Fibroblast of lung (primary cell): ENCODE results near the gene MYL3. TPM values are rescaled to one million over a fixed set of nuclear protein-coding genes. Genes with fewer than 3 reads are reported as not detected.

Source experiments
- DNase-seq, 2 donors: peaks; one replicate each; pipeline versions ENCODE4 v3.0.0 to v3.0.0-alpha.2; 2010; ENCODE audit warnings: low read depth in 2 of 2
- H2AFZ ChIP-seq: 2 replicates; pipeline ENCODE4 v1.5.1; 2012; ENCODE audit warnings: low read length, control low read depth, inconsistent platforms
- H3K27ac ChIP-seq: 2 replicates; pipeline ENCODE4 v1.5.1; 2011; ENCODE audit warnings: low read length, control low read depth; ENCODE audit not compliant: insufficient read depth
- H3K27me3 ChIP-seq: 2 replicates; pipeline ENCODE4 v1.5.1; 2011; ENCODE audit warnings: mild to moderate bottlenecking, low read length; ENCODE audit not compliant: control insufficient read depth, insufficient read depth
- H3K36me3 ChIP-seq: 2 replicates; pipeline ENCODE4 v1.5.1; 2011; ENCODE audit warnings: low read length; ENCODE audit not compliant: control insufficient read depth, insufficient read depth
- H3K4me1 ChIP-seq: 2 replicates; pipeline ENCODE4 v1.5.1; 2011; ENCODE audit warnings: low read length; ENCODE audit not compliant: control insufficient read depth, insufficient read depth; ENCODE audit errors: extremely low read depth
- H3K4me2 ChIP-seq: 2 replicates; pipeline ENCODE4 v1.5.1; 2011; ENCODE audit warnings: low read length, control low read depth; ENCODE audit not compliant: insufficient read depth; ENCODE audit errors: extremely low read depth
- H3K4me3 ChIP-seq, 4 experiments: fragments of 200-600 bp in 1 of 4; sonication (generic) in 1 of 4; replicated peaks in 1 of 4; 2 replicates each; pipeline ENCODE4 v1.5.1; 2011 to 2016; ENCODE audit warnings: low read length in 4 of 4, low read depth in 3 of 4, mild to moderate bottlenecking in 3 of 4, control low read depth in 2 of 4, inconsistent platforms in 1 of 4, mixed read lengths in 1 of 4; ENCODE audit not compliant: insufficient read depth in 1 of 4; ENCODE audit errors: control extremely low read depth in 1 of 4
- H3K79me2 ChIP-seq: 2 replicates; pipeline ENCODE4 v1.5.1; 2012; ENCODE audit warnings: mild to moderate bottlenecking, low read length, inconsistent platforms; ENCODE audit not compliant: control insufficient read depth, insufficient read depth
- H3K9ac ChIP-seq: 2 replicates; pipeline ENCODE4 v1.5.1; 2011; ENCODE audit warnings: mild to moderate bottlenecking, low read length, control low read depth; ENCODE audit not compliant: insufficient read depth
- H3K9me3 ChIP-seq: 2 replicates; pipeline ENCODE4 v1.5.1; 2012; ENCODE audit warnings: low read depth, low read length; ENCODE audit not compliant: control insufficient read depth, insufficient read depth
- H4K20me1 ChIP-seq: 2 replicates; pipeline ENCODE4 v1.5.1; 2011; ENCODE audit warnings: low read length; ENCODE audit not compliant: control insufficient read depth, insufficient read depth; ENCODE audit errors: extremely low read depth
- EZH2 ChIP-seq: IDR thresholded peaks from 2 replicates; pipeline ENCODE4 v1.5.1; 2012; ENCODE audit warnings: low read length, control low read depth, mild to moderate bottlenecking; ENCODE audit errors: missing control alignments
- polyA plus RNA-seq, 2 donors: library from polyadenylated mRNA; depleted of rRNA in 1 of 2; stranded (reverse) in 1 of 2; unstranded in 1 of 2; fragments of >200 nt; gene quantifications; 2 replicates each; pipeline ENCODE4 v1.2.1, GENCODE V29; 2011 to 2012; ENCODE audit warnings: missing spikeins in 1 of 2
- total RNA-seq: library from RNA; depleted of rRNA; stranded (reverse); fragments of >200 nt; gene quantifications from 2 replicates; pipeline ENCODE4 v1.2.1, GENCODE V29; 2014
- TF ChIP-seq, protein P1 (sequence below), 2 donors: IDR thresholded peaks in 1 of 2; conservative IDR thresholded peaks in 1 of 2; 1 replicate in 1 of 2; 2 replicates in 1 of 2; pipeline ENCODE4 v1.5.1; 2011 to 2012; ENCODE audit warnings: low read length in 2 of 2, control low read depth in 1 of 2, inconsistent platforms in 1 of 2, low read depth in 1 of 2, mild to moderate bottlenecking in 1 of 2

Gene MYL3
- total and polyA plus RNA-seq, 2 donors (not counting 1 experiment from before 2014, with no cell fraction given): 0.50 to 0.67 TPM

- no peak for DNase-seq
Measured at GRCh38 chr3:46869440-46869839, 6.2 kb upstream of the MYL3 start.

DNA sequence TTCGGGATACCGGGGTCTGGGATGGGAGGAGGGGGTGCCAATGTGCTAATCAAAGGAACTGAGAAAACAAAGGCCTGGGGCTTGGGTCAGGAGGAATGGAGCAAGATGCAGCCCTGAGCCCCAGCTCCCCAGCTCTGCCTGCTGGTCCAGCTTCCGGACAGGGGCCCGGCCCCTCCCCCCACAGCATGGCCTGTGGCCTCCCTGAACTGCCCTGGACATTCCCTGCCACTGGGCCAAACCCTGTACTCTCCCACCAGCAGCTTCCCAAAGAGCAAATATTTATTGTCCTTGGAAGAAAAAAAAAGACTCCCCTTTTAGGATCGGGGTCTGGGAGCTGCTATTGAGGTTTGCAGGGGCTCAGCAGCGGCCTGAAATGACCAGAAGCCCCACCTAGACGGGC, 5.7 kb upstream of the MYL3 start:
- H3K9me3 ChIP-seq: no peaks in the 10 kb centered on the region
- no peaks in the 10 kb centered on the region for H3K36me3 ChIP-seq
- no peaks in the 10 kb centered on the region for H3K79me2 ChIP-seq
- H3K4me1 ChIP-seq: peaks cover 3% of the 10 kb centered on the region
- no peak overlapping the region for H3K9ac ChIP-seq
- no peak for DNase-seq
- no peak overlapping the region for H2AFZ ChIP-seq
- peaks cover 39% of the 10 kb centered on the region for H3K27me3 ChIP-seq
- no peak overlapping the region for H3K4me2 ChIP-seq
- H4K20me1 ChIP-seq: no peaks in the 10 kb centered on the region
- TF ChIP-seq, protein P1, sequence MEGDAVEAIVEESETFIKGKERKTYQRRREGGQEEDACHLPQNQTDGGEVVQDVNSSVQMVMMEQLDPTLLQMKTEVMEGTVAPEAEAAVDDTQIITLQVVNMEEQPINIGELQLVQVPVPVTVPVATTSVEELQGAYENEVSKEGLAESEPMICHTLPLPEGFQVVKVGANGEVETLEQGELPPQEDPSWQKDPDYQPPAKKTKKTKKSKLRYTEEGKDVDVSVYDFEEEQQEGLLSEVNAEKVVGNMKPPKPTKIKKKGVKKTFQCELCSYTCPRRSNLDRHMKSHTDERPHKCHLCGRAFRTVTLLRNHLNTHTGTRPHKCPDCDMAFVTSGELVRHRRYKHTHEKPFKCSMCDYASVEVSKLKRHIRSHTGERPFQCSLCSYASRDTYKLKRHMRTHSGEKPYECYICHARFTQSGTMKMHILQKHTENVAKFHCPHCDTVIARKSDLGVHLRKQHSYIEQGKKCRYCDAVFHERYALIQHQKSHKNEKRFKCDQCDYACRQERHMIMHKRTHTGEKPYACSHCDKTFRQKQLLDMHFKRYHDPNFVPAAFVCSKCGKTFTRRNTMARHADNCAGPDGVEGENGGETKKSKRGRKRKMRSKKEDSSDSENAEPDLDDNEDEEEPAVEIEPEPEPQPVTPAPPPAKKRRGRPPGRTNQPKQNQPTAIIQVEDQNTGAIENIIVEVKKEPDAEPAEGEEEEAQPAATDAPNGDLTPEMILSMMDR (conservative IDR thresholded peaks at IDR 0.05 in 1 of 2, IDR thresholded peaks at IDR 0.05 in 1 of 2; ENCODE audit: low read depth in 1 of 2, low read length in 2 of 2): no peak
- no peak for TF ChIP-seq EZH2
- no peak overlapping the region for H3K4me3 ChIP-seq
- no peak overlapping the region for H3K27ac ChIP-seq

More at GRCh38 chr3:46869440-46869839, 6.2 kb upstream of the MYL3 start:
- H3K4me1 ChIP-seq: peaks cover 3% of the 10 kb centered on the region
- no peaks in the 10 kb centered on the region for H4K20me1 ChIP-seq
- TF ChIP-seq, protein P1 (conservative IDR thresholded peaks at IDR 0.05 in 1 of 2, IDR thresholded peaks at IDR 0.05 in 1 of 2; ENCODE audit: low read depth in 1 of 2, low read length in 2 of 2): no peak
- no peak for TF ChIP-seq EZH2
- no peak overlapping the region for H3K27ac ChIP-seq
- no peaks in the 10 kb centered on the region for H3K9me3 ChIP-seq
- no peak overlapping the region for H3K9ac ChIP-seq
- no peaks in the 10 kb centered on the region for H3K79me2 ChIP-seq
- no peak overlapping the region for H2AFZ ChIP-seq
- no peak overlapping the region for H3K4me3 ChIP-seq
- H3K27me3 ChIP-seq: peaks cover 36% of the 10 kb centered on the region
- H3K4me2 ChIP-seq: no peak overlapping the region
- no peaks in the 10 kb centered on the region for H3K36me3 ChIP-seq

DNA sequence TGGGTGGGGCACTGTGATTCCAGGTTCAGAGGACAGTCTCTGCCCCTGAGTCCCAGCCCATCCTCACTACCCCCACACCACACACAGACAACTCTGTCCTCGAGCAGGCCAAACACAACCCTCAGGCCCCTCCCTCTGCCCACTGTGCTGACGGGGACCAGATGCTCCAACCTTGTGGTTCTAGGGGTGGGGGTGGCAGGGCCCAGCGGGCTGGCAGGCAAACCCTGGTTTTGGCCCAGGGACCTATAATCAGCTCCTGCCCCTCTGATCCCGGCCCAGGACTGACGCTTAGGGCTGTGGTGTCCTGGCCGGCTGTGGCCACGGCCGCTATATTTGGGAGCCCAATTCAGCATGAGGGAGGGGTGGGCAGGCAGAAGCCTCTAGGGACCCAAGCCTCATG, 5.0 kb upstream of the MYL3 start:
- H3K9me3 ChIP-seq: no peaks in the 10 kb centered on the region
- peaks cover 35% of the 10 kb centered on the region for H3K27me3 ChIP-seq
- no peak overlapping the region for H2AFZ ChIP-seq
- TF ChIP-seq, protein P1 (conservative IDR thresholded peaks at IDR 0.05 in 1 of 2, IDR thresholded peaks at IDR 0.05 in 1 of 2; ENCODE audit: low read depth in 1 of 2, low read length in 2 of 2): no peak
- TF ChIP-seq EZH2: no peak
- H3K4me3 ChIP-seq: no peak overlapping the region
- no peaks in the 10 kb centered on the region for H3K79me2 ChIP-seq
- H3K4me2 ChIP-seq: no peak overlapping the region
- no peaks in the 10 kb centered on the region for H4K20me1 ChIP-seq
- H3K27ac ChIP-seq: no peak overlapping the region
- DNase-seq: no peak
- H3K9ac ChIP-seq: no peak overlapping the region
- no peaks in the 10 kb centered on the region for H3K36me3 ChIP-seq
- H3K4me1 ChIP-seq: peaks cover 3% of the 10 kb centered on the region
